Epithelial cell of esophagus (primary cell): Measurements from ENCODE around the gene CAMK1D.

Experiments used
- DNase-seq: peaks from one replicate; pipeline ENCODE4 v3.0.0; 2010; ENCODE audit warnings: low read depth
- H3K4me3 ChIP-seq: 2 replicates; pipeline ENCODE4 v1.5.1; 2011; ENCODE audit warnings: mild to moderate bottlenecking, low read length, control low read depth
- TF ChIP-seq, protein P1 (sequence below): IDR thresholded peaks from 2 replicates; pipeline ENCODE4 v1.5.1; 2011; ENCODE audit warnings: low read depth, mild to moderate bottlenecking, low read length, control low read depth, inconsistent platforms; ENCODE audit not compliant: insufficient read depth; ENCODE audit errors: missing control alignments

CAMK1D gene

DNA sequence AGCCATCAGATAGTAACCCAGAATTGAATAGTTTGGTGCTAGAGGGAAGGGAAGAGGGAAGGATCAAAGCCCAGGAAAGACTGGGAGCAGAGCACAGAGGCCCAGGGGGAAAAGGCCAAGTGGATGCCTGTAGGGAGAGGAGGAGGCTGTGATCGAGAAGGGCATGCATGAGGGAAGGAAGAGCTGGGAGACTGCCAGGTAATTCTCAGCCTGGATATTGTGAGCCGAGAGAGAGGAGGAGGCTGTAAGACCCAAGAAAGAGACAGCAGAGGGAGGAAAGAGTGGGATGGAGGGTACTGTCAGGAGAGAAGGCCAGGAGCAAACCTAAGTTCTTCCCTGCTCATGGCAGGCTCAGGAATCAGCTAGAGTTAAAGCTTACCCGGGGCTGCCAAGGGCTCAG is 474.0 kb downstream of the CAMK1D start:
- TF ChIP-seq, protein P1, sequence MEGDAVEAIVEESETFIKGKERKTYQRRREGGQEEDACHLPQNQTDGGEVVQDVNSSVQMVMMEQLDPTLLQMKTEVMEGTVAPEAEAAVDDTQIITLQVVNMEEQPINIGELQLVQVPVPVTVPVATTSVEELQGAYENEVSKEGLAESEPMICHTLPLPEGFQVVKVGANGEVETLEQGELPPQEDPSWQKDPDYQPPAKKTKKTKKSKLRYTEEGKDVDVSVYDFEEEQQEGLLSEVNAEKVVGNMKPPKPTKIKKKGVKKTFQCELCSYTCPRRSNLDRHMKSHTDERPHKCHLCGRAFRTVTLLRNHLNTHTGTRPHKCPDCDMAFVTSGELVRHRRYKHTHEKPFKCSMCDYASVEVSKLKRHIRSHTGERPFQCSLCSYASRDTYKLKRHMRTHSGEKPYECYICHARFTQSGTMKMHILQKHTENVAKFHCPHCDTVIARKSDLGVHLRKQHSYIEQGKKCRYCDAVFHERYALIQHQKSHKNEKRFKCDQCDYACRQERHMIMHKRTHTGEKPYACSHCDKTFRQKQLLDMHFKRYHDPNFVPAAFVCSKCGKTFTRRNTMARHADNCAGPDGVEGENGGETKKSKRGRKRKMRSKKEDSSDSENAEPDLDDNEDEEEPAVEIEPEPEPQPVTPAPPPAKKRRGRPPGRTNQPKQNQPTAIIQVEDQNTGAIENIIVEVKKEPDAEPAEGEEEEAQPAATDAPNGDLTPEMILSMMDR, result no peak
- no peak for DNase-seq
- no peak overlapping the region for H3K4me3 ChIP-seq

DNA sequence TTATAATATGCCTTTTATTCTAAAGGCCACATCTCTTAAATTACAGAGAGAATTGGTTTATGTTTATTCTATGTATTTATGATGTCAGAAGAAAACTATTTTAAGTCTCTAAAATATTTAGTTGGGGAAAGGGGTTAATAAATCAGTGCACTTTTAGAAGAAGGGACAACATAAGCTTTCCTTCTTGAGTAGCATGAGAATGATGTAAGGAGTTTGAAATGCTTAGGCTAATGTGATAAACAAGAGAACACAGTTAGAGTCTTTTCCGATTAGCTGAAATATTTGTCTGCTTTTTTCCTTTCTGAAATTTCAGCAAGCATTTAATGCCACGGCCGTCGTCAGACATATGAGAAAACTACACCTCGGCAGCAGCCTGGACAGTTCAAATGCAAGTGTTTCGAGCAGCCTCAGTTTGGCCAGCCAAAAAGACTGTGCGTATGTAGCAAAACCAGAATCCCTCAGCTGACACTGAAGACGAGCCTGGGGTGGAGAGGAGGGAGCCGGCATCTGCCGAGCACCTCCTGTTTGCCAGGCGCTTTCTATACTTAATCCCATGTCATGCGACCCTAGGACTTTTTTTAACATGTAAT is 476.0 kb downstream of the CAMK1D start:
- no peak for DNase-seq
- TF ChIP-seq, protein P1, result no peak
- H3K4me3 ChIP-seq, result no peak overlapping the region

DNA sequence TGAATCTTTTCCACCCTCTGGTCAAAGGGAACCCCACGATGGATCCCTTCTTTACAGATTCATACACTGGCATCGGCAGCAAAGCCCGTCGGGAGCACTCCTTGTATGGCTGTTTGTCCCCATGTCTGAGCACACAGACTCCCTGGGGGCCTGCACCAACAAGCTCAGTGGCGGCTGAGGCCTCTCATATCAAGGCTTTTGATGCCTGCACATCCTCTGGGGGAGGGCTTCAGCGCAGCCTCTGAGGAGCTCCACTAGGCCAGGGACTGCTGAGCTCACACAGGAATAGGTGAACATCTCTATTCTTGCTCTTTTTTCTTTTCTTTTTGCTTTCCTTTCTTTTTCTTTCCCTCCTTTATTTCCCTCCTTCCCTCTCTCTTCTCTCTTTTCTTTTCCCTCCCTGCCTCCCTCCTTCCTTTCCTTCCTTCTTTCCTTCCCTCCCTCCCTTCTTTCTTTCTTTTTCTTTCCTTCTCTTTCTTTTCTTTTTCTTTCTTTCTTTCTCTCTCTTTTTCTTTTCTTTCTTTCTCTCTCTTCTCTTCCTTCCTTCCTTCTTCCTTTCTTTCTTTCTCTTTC is 477.5 kb downstream of the CAMK1D start:
- peak; percentile 24 for DNase-seq

DNA sequence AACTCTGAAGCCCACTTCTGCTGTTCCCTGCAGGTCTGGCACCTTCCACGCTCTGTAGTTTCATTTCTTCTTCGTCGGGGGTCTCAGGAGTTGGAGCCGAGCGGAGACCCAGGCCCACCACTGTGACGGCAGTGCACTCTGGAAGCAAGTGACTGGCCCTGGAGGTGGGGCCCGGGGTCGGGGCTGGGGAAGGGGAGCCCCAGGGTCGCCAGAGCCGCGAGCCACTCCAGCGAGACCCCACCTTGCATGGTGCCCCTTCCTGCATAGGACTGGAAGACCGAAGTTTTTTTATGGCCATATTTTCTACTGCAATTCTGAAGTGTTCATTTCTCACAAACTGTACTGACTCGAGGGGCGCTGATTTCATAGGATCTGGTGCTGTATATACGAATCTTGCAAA is 479.4 kb downstream of the CAMK1D start:
- H3K4me3 ChIP-seq, result no peak overlapping the region
- TF ChIP-seq, protein P1, result no peak
- no peak for DNase-seq

More for the DNA sequence above, 477.5 kb downstream of the CAMK1D start:
- no peak overlapping the region for H3K4me3 ChIP-seq
- TF ChIP-seq, protein P1, result no peak

DNA sequence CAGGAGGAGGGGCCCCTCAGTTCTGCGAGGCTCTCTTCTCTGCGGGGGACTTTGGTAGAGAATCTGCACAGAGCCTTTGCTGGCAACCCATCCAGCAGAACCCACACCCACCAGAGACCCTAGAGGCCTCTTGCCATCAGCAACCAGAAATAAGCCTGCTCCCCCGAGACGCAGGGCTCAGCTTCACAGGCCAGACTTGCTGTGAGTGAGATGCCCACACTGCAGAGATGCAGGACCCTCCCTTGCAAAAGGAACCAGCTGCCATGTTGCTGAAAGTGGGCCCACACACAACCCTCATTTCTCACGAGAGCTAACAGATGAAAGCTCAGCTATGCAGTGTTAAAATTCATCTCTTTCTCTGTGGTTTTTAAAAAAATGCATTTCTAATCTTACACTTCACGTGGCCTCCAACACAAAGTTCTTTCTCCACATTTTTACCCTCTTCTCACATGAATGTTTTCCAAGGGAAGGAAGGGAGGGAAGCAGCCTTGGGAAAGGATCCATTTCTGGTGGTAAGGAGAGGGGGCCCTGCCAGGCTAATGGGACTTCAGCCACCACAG is 480.6 kb downstream of the CAMK1D start:
- TF ChIP-seq, protein P1, result no peak

DNA sequence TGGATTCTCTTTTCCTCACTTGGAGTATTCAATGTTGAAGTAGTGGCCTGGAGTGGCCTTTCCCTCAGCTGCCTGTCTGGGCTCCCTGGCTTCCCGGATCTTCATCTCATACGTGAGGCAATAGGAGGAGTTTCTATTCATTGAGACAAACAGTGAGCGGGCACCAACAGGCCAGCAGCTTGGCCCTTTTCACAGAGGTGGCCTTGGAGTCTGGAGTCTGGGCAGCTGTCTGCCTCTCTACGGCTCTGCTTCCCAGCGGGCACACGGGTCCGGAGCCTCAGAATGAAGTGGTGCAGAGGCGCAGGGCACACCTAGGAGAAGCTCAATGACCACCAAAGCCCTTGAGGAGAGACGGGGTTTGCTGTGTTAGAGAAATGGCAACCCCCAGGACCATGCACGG is 482.7 kb downstream of the CAMK1D start:
- TF ChIP-seq, protein P1, result no peak
- no peak overlapping the region for H3K4me3 ChIP-seq
- no peak for DNase-seq

More for the DNA sequence above, 480.6 kb downstream of the CAMK1D start:
- no peak overlapping the region for H3K4me3 ChIP-seq
- DNase-seq, result no peak
